SH-SY5Y (cell line): ENCODE measurements around the gene KRTAP13-2.

ENCODE experiments used
- GATA2 ChIP-seq: IDR thresholded peaks from 2 replicates; pipeline ENCODE4 v1.6.1; 2011; ENCODE audit warnings: mild to moderate bottlenecking, low read depth, low read length
- GATA3 ChIP-seq: IDR thresholded peaks from 2 replicates; pipeline ENCODE4 v1.6.1; 2011; ENCODE audit warnings: low read depth, mild to moderate bottlenecking, low read length, moderate library complexity

DNA sequence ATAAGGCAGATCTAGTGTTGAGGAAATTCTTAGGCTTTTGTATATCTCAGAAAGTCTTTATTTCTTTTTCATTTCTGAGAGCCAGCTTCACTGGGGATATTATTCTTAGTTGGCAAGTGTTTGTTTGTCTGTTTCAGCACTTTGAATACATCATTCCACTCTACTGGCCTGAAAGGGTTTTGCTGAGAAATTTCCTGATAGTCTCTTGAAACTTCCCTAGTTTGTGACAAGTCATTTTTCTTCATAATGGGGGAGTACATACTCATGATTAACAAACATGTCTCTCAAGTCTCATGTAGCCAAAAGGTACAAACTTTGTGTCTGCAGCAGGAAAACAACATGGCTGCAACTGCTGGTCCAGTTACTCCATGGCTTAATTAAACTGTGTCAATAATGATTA, 45.7 kb downstream of the KRTAP13-2 start:
- TF ChIP-seq GATA3 (no peak), GATA2 (no peak)
